OCI-LY7 (cell line): ENCODE measurements around the gene YAF2.

Source experiments
- CTCF ChIP-seq: fragments of 200-600 bp; sonication (generic); conservative IDR thresholded peaks from 2 replicates; pipeline ENCODE4 v1.5.1; 2014; ENCODE audit warnings: mild to moderate bottlenecking, antibody characterized with exemption, low read length, moderate library complexity, mixed read lengths
- EZH2phosphoT487 ChIP-seq: fragments of 200-600 bp; sonication (generic); IDR thresholded peaks from 2 replicates; pipeline ENCODE4 v1.6.1; 2018; ENCODE audit warnings: low read depth, borderline replicate concordance, mild to moderate bottlenecking, mixed run types, antibody characterized with exemption, low read length, moderate library complexity, mixed read lengths

GRCh38 chr12:42201063-42201462 is 37.0 kb downstream of the YAF2 start:
- no peak for TF ChIP-seq CTCF
- no peak for TF ChIP-seq EZH2phosphoT487
